OCI-LY7 (cell line): ENCODE data around the gene AMMECR1. TPM values are rescaled to one million over a fixed set of nuclear protein-coding genes. Genes with fewer than 3 reads are reported as not detected.
A peak's percentile ranks its signal among the peaks of the same experiment; 100 is the strongest.

Experiments
- BruUV-seq: library from RNA; stranded (reverse); fragments of 400-500 nt; replicated peaks from 2 replicates; lab custom pipeline; 2021; lab: Mats Ljungman, UMichigan
- CTCF ChIA-PET: fragments of 300-600 bp; sonication (Branson Sonifier 250); formaldehyde crosslinking; loops from one replicate; lab custom pipeline; 2022; ENCODE audit warnings: antibody characterized with exemption; ENCODE audit not compliant: unreplicated experiment; lab: Charles Lee
- POLR2A ChIA-PET: fragments of 300-600 bp; sonication (Branson Sonifier 250); formaldehyde crosslinking; loops from one replicate; lab custom pipeline; 2022; ENCODE audit warnings: antibody characterized with exemption; lab: Charles Lee
- DNase-seq: peaks from one replicate; pipeline ENCODE4 v3.0.0-alpha.2; 2015; ENCODE audit warnings: low spot score
- H2AFZ ChIP-seq: fragments of 200-600 bp; sonication (generic), shearing (Covaris generic); 2 replicates; pipeline ENCODE4 v1.6.1; 2014; ENCODE audit warnings: mild to moderate bottlenecking, antibody characterized with exemption, low read length, moderate library complexity
- H3K27ac ChIP-seq: fragments of 200-600 bp; sonication (generic); 2 replicates; pipeline ENCODE4 v1.5.1; 2014; ENCODE audit warnings: mixed run types, low read depth, mild to moderate bottlenecking, moderate library complexity, low read length, inconsistent platforms; ENCODE audit not compliant: poor library complexity, severe bottlenecking
- H3K36me3 ChIP-seq: fragments of 200-600 bp; sonication (generic); 2 replicates; pipeline ENCODE4 v1.6.1; 2014; ENCODE audit warnings: mild to moderate bottlenecking, antibody characterized with exemption, low read length, moderate library complexity, mixed read lengths; ENCODE audit not compliant: insufficient read depth
- H3K4me1 ChIP-seq: fragments of 200-600 bp; sonication (generic); 2 replicates; pipeline ENCODE4 v1.5.1; 2014; ENCODE audit warnings: mild to moderate bottlenecking, low read length; ENCODE audit not compliant: insufficient read depth, poor library complexity, severe bottlenecking
- H3K4me2 ChIP-seq: fragments of 200-600 bp; sonication (generic); 2 replicates; pipeline ENCODE4 v1.6.1; 2014; ENCODE audit warnings: mild to moderate bottlenecking, low read length
- H3K4me3 ChIP-seq: fragments of 200-600 bp; sonication (generic); 2 replicates; pipeline ENCODE4 v1.5.1; 2014; ENCODE audit warnings: mild to moderate bottlenecking, low read depth, low read length; ENCODE audit not compliant: poor library complexity, severe bottlenecking
- H3K79me2 ChIP-seq: fragments of 200-600 bp; sonication (generic); 2 replicates; pipeline ENCODE4 v1.6.1; 2016; ENCODE audit warnings: low read depth, mild to moderate bottlenecking, low read length, moderate library complexity, mixed read lengths; ENCODE audit not compliant: insufficient read depth
- H3K9me2 ChIP-seq: fragments of 200-600 bp; sonication (generic); 2 replicates; pipeline ENCODE4 v1.6.1; 2016; ENCODE audit warnings: mild to moderate bottlenecking, low read length, mixed read lengths; ENCODE audit not compliant: insufficient read depth
- H3K9me3 ChIP-seq: fragments of 200-600 bp; sonication (generic); 2 replicates; pipeline ENCODE4 v1.6.1; 2014; ENCODE audit warnings: mild to moderate bottlenecking, mixed run types, low read length, mixed read lengths
- H4K20me1 ChIP-seq: fragments of 200-600 bp; sonication (generic); 2 replicates; pipeline ENCODE4 v1.6.1; 2014; ENCODE audit warnings: mild to moderate bottlenecking, antibody characterized with exemption, low read length, moderate library complexity, mixed read lengths; ENCODE audit not compliant: insufficient read depth
- CTCF ChIP-seq: fragments of 200-600 bp; sonication (generic); conservative IDR thresholded peaks from 2 replicates; pipeline ENCODE4 v1.5.1; 2014; ENCODE audit warnings: mild to moderate bottlenecking, antibody characterized with exemption, low read length, moderate library complexity, mixed read lengths
- EZH2phosphoT487 ChIP-seq: fragments of 200-600 bp; sonication (generic); IDR thresholded peaks from 2 replicates; pipeline ENCODE4 v1.6.1; 2018; ENCODE audit warnings: low read depth, borderline replicate concordance, mild to moderate bottlenecking, mixed run types, antibody characterized with exemption, low read length, moderate library complexity, mixed read lengths
- intact Hi-C: fragments of 100-400 bp; cut with micrococcal nuclease; formaldehyde crosslinking; loops from one replicate; pipeline ENCODE4 v1.10.0; 2022; ENCODE audit not compliant: unreplicated experiment
- total RNA-seq, 2 experiments: library from RNA; depleted of rRNA in 1 of 2; stranded (reverse); fragments of >200 nt in 1 of 2; shearing (Covaris generic) in 1 of 2; gene quantifications; 2 replicates each; pipeline ENCODE4 v1.2.3, GENCODE V29; 2014 to 2022

The AMMECR1 gene
- total RNA-seq, 2 experiments from 2014 or later, result 19.1 to 32.3 TPM

GRCh38 chrX:110170029-110170428 is 147.9 kb downstream of the AMMECR1 start:
- intact Hi-C loops, result no loop called here

DNA sequence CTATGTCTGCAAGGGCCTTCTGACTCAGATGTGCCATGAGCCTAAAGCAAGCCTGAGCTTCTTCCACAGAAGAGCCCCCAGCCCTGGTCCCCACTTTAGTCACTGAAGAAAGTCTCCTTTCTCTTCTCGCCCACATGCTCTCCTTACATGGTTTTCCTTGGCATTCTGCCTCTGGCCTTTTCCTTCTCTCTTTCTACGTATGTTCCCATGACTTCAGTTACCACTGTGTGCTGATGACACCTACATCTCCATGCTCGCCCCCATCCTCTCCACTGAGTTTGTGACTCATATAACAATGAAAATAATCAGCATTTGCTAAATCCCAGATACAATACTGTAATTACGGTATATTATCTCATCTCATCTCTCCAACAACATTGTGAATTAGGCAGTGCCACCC is 149.3 kb downstream of the AMMECR1 start:
- H4K20me1 ChIP-seq, result no peaks in the 10 kb centered on the region
- H3K4me3 ChIP-seq, result no peak overlapping the region
- no peak overlapping the region for H3K4me2 ChIP-seq
- H2AFZ ChIP-seq, result no peak overlapping the region
- no peaks in the 10 kb centered on the region for H3K4me1 ChIP-seq
- ChIA-PET CTCF (no interaction called here), POLR2A (no interaction called here)
- no peaks in the 10 kb centered on the region for H3K9me2 ChIP-seq
- no peak for TF ChIP-seq CTCF
- no peak for TF ChIP-seq EZH2phosphoT487
- H3K9me3 ChIP-seq, result no peaks in the 10 kb centered on the region
- no peak for DNase-seq
- H3K27ac ChIP-seq, result no peak overlapping the region
- no TSS peak for BruUV-seq
- no peaks in the 10 kb centered on the region for H3K36me3 ChIP-seq
- H3K79me2 ChIP-seq, result no peaks in the 10 kb centered on the region
- intact Hi-C loops, result loop anchor here (5.0 kb wide), 1 partner anchor 149 kb away; the partner anchor contains the start of gene AMMECR1

More at GRCh38 chrX:110170029-110170428, 147.9 kb downstream of the AMMECR1 start:
- no peaks in the 10 kb centered on the region for H3K79me2 ChIP-seq
- no peaks in the 10 kb centered on the region for H3K9me3 ChIP-seq
- DNase-seq, result no peak
- H3K4me2 ChIP-seq, result no peak overlapping the region
- TF ChIP-seq EZH2phosphoT487 (no peak), CTCF (no peak)
- H3K4me1 ChIP-seq, result no peaks in the 10 kb centered on the region
- H3K27ac ChIP-seq, result no peak overlapping the region
- no peaks in the 10 kb centered on the region for H4K20me1 ChIP-seq
- no peaks in the 10 kb centered on the region for H3K36me3 ChIP-seq
- no TSS peak for BruUV-seq
- POLR2A ChIA-PET, result no interaction called here
- H3K9me2 ChIP-seq, result no peaks in the 10 kb centered on the region
- H2AFZ ChIP-seq, result no peak overlapping the region
- CTCF ChIA-PET, result no interaction called here
- no peak overlapping the region for H3K4me3 ChIP-seq

DNA sequence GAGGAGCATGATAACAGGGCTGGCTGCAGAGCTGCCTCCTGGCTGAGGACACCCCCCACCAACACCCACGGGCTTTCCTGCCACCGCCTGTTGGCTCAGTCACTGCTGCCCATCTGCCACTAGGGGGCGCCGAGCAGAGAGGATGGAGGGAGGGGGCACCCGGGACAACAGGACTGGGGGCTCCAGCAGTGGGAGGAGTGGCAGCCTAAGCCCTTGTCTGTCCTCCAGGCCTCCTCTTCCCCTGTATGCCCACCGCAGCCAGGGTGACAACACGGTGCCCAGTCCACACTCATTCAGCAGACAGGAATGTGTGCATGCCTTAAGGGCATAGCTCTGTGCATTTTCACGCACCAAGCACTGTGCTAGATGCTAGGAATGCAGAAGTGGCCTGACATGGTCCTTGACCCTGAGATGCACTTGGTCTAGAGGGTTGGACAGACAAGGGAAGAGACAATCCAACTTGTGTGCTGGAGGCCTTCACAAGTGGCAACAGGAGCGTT is 149.9 kb downstream of the AMMECR1 start:
- H3K4me2 ChIP-seq, result no peak overlapping the region
- ChIA-PET POLR2A (no interaction called here), CTCF (no interaction called here)
- no peak overlapping the region for H3K4me3 ChIP-seq
- DNase-seq, result peak; percentile 39
- no peaks in the 10 kb centered on the region for H3K36me3 ChIP-seq
- intact Hi-C loops, result loop anchor here (5.0 kb wide), 1 partner anchor 149 kb away; the partner anchor contains the start of gene AMMECR1
- peak; percentile 74 for TF ChIP-seq CTCF
- no peak for TF ChIP-seq EZH2phosphoT487
- no peaks in the 10 kb centered on the region for H4K20me1 ChIP-seq
- H2AFZ ChIP-seq, result no peak overlapping the region
- H3K4me1 ChIP-seq, result no peaks in the 10 kb centered on the region
- H3K9me3 ChIP-seq, result no peaks in the 10 kb centered on the region
- no peaks in the 10 kb centered on the region for H3K79me2 ChIP-seq
- no peak overlapping the region for H3K27ac ChIP-seq
- no peaks in the 10 kb centered on the region for H3K9me2 ChIP-seq
- no TSS peak for BruUV-seq
